Nucleus accumbens (tissue), 56 donors: ENCODE data around the gene FRRS1.
"Not testable (repeated sequence)": the region's sequence is repeated elsewhere in the genome, so short reads cannot be mapped to it uniquely, and the experiment has no call there.

ENCODE experiments used
- DNase-seq, 56 donors: peaks; one replicate each; lab custom pipeline; 2025; lab: John Stamatoyannopoulos, UW

FRRS1 gene

DNA sequence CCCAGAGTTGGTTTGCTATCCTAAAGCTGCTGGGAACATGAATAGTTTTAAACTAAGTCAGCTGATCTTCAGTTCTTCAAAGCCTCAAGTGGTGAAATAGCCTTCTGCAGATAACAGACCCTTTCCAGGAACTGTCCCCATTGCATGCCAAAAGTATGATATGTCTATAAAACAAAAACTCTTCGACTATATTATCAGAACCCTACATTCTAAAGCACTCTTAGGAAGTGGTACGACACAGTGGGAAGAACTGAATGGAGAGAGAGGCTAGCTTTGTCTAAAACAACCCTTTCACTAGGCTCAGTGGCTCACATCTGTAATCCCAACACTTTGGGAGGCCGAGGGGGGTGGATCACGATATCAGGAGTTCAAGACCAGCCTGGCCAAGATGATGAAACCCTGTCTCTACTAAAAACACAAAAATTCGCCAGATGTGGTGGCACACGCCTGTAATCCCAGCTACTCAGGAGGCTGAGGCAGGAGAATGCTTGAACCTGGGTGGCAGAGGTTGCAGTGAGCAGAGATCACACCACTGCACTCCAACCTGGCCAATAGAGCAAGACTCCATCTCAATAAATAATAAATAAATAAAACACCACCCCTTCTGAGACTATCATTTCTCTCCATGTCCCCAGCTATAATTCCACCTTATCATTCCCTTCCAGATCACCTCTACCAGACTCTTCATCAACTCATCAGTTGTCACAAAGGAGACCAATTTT lies 2.2 kb upstream of the FRRS1 start:
- no peak for DNase-seq

DNA sequence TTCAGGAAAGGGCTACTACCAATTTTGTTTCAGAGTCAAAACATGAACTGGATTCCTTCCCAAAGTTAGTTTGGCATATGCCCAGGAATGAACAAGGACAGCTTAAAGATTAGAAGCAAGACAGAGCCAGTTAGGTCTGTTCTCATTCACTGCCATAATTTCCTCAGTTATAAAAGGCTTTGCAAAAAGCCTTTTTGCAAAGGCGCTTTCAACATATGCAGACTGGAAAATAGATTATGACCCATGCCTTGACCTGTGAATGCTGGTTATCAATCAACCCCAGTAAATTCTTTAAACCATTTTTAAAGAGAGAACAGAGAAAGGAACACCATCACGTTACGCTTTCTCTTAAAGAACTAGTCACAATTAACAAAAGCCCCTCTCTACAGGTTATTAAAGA lies 1.7 kb upstream of the FRRS1 start:
- no peak for DNase-seq

DNA sequence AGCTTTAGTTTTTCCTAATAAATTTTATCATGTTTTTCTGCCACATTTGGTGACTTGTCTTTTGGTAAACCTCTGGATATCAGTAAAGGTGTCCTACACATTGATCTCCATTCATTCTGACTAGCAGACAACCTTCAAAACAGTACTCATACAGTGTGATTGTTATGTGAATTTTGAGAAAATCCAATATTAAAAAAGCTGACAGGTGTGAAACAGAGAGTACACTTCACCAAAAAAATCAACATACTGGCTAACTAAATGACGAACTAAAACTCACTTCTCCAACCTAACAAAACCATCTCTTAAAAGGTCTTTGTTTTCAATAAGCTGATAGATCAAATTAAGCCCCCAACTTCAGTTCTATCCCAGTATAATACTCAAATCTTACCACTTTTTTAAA lies 1.5 kb downstream of the FRRS1 start:
- DNase-seq = no peak

- DNase-seq = no peak
Observed at GRCh38 chr1:99764439-99764838, 2.0 kb downstream of the FRRS1 start.

- no peak for DNase-seq
Observed at GRCh38 chr1:99763956-99764355, 2.5 kb downstream of the FRRS1 start.

GRCh38 chr1:99761774-99762173 lies 4.7 kb downstream of the FRRS1 start:
- DNase-seq = no peak

DNA sequence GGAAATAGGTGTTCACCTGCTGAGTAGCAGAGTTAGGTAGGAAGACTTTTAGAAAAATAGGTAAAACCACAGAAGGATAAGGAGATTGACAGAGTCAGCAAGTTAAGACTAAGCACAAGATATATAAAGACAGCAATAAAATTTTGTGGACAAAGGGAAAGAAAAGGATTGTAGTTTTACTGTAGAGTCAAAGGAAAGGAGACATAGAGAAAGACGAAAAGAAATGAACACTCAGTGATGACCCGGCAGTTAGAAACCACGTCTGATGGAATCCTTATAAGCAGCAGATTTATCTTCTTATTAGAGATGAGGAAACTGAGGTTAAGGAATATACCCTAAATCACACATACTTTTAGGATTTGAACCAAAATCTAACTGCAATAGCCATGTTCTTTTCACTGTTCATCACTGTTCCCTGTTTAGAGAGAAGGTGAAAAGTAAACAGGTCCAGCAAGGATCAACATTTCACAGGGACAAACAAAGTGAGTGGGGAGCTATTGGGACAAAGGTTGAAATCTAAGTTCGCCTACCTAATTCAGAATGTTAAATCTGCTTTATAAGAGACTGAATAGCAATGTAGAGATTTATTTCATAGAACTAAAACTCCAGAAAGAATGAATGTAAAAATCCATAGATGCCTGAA lies 6.8 kb downstream of the FRRS1 start:
- no peak for DNase-seq

DNA sequence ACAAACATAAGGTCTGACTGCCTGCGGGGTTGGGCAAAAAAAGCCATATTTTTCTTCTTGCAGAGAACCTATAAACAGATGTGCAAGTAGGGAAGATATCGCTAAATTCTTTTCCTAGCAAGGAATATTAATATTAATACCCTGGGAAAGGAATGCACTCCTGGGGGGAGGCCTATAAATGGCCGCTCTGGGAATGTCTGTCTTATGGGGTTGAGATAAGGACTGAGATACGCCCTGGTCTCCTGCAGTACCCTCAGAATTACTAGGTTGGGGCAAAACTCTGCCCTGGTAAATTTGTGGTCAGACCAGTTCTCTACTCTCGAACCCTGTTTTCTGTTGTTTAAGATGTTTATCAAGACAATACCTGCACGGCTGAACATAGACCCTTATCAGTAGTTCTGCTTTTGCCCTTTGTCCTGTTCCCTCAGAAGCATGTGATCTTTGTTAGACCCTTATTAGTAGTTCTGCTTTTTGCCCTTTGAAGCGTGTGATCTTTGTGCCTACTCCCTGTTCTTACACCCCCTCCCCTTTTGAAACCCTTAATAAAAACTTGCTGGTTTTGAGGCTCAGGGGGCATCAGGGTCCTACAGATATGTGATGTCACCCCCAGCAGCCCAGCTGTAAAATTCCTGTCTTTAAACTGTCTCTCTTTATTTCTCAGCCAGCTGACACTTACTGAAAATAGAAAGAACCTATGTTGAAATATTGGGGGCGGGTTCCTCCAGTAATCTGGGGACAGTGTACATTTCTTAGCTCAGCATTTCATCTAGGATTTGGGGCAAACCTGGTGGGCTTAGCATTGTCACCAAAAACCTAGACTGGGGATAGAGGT lies 7.5 kb downstream of the FRRS1 start:
- not testable (repeated sequence) for DNase-seq

DNA sequence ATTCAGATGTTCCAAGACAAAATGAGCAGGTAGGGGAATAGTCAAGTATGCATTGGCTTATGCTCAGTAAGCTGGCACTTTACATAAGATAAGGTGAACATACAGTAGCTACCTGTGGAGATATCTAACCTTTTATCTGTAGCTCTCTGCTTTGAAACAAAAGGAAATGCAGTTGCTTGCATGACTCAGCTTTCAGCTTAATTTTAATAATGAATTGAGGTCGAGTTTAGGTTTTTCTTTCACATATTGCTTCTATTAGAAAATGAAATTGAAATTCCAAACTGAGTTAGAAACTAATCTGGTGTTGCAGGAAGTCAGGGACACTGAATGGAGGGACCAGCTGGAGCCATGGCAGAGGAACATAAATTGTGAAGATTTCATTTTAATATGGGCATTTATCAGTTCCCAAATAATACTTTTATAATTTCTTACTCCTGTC lies 8.3 kb downstream of the FRRS1 start:
- no peak for DNase-seq

- DNase-seq = peak in 4 of 56 donors; percentile 6 to 27 (median 13)
Observed at GRCh38 chr1:99756598-99756997, 9.8 kb downstream of the FRRS1 start.

DNA sequence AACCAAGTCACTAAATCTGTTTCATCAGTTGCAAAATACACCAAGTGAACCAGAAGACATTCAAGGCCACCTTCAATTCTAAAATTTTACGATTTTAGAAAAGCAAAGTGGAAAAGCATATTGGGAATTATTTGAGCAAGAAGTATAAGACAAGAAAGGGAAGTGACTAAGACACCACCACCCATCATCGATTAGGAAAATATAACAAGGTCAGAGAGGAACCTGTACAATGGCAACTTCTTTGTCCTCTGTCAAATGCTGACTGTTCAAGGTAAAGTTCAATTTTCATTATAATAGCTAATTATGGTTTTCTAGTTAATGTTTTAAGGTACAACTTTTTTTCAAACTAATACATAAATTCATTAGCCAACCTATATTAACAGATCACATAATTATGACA lies 10.8 kb downstream of the FRRS1 start:
- DNase-seq = no peak

DNA sequence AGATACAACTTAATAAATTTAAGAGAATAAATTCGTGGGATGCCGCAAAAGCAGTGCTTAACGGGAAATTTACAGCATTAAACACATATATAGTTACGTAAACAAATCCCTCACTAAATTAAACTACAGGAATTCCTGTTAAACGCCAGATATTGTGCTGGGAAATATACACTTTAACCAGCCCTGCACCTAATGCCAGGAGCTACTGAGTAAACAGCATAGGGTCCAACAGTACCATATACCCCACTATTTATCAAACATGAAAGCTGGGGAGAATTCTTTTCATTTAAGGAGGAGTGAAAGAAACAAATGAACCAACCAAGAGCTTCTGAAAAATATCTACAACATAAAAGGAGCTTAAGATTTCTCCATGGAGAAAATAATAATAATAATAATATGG lies 11.7 kb downstream of the FRRS1 start:
- DNase-seq = no peak

GRCh38 chr1:99754055-99754626 lies 12.3 kb downstream of the FRRS1 start:
- no peak for DNase-seq

- DNase-seq = no peak
Observed at GRCh38 chr1:99751877-99752504, 14.4 kb downstream of the FRRS1 start.

GRCh38 chr1:99749504-99750347 lies 16.7 kb downstream of the FRRS1 start:
- peak in 2 of 56 donors; percentile 2 to 5 for DNase-seq

DNA sequence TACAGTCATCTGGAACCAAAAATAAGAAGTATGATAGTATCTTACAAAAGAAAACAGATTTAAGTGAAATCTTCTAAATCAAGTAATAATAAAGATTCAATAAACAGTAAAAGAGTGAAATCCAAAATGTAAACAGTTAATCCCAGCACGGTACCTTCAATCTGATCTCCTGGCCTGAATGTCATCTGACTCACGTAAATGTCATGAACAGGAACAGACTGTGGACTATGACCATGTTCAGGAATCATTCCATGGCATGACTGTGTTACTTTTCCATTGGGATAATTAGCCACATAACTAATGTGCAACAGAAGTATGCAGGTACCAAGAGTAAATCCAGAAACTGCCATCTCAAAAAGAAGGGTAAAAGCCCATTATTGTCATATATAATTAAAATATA lies 18.0 kb downstream of the FRRS1 start:
- no peak for DNase-seq

GRCh38 chr1:99745684-99746083 lies 20.8 kb downstream of the FRRS1 start:
- no peak for DNase-seq

DNA sequence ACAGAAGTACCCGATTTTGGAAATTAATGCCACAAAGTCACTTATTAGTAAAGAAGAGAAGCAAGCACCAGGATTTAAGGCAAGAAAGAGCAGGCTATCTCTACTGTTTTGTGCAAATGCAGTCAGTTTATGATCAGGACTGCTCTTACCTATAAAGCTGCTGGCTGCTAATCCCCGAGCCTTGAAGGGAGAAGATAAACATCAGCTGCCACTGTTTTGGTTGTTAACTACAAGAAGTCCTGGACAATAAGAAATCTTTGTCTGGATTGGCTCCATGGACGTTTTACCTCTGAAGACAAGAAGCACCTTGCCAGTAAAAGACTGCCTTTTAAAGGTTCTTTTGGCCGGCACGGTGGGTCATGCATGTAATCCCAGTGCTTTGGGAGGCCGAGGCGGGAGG lies 21.4 kb downstream of the FRRS1 start:
- no peak for DNase-seq

DNA sequence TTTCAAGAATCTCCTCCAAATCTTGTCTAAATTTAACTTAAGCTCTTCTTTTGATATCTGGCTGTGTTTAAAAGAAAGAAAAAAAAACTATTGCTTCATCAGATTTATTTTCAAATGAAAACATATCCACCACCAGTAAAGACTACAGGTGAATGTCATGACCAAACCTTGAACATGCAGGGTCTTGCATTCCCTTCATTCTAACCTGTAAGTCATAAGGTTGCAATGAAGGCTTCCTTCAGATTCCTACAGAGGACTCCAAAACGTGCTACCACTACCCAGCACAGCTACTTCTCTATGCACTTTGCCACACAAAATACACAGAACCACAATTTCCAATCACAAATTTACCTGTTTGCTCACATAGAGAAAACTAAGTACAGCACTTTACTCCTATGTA lies 26.3 kb downstream of the FRRS1 start:
- no peak for DNase-seq
